HG02610 (cell line): Measurements from ENCODE around the gene PHC3.
"Not testable (repeated sequence)": the region's sequence is repeated elsewhere in the genome, so short reads cannot be mapped to it uniquely, and the experiment has no call there.

Source experiments
- ATAC-seq: cut with Tn5 transposase; IDR thresholded peaks from one replicate; pipeline ENCODE4 v1.9.1; 2021; ENCODE audit warnings: mild to moderate bottlenecking, moderate library complexity; ENCODE audit not compliant: unreplicated experiment

Gene PHC3, protein sequence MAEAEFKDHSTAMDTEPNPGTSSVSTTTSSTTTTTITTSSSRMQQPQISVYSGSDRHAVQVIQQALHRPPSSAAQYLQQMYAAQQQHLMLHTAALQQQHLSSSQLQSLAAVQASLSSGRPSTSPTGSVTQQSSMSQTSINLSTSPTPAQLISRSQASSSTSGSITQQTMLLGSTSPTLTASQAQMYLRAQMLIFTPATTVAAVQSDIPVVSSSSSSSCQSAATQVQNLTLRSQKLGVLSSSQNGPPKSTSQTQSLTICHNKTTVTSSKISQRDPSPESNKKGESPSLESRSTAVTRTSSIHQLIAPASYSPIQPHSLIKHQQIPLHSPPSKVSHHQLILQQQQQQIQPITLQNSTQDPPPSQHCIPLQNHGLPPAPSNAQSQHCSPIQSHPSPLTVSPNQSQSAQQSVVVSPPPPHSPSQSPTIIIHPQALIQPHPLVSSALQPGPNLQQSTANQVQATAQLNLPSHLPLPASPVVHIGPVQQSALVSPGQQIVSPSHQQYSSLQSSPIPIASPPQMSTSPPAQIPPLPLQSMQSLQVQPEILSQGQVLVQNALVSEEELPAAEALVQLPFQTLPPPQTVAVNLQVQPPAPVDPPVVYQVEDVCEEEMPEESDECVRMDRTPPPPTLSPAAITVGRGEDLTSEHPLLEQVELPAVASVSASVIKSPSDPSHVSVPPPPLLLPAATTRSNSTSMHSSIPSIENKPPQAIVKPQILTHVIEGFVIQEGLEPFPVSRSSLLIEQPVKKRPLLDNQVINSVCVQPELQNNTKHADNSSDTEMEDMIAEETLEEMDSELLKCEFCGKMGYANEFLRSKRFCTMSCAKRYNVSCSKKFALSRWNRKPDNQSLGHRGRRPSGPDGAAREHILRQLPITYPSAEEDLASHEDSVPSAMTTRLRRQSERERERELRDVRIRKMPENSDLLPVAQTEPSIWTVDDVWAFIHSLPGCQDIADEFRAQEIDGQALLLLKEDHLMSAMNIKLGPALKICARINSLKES

DNA sequence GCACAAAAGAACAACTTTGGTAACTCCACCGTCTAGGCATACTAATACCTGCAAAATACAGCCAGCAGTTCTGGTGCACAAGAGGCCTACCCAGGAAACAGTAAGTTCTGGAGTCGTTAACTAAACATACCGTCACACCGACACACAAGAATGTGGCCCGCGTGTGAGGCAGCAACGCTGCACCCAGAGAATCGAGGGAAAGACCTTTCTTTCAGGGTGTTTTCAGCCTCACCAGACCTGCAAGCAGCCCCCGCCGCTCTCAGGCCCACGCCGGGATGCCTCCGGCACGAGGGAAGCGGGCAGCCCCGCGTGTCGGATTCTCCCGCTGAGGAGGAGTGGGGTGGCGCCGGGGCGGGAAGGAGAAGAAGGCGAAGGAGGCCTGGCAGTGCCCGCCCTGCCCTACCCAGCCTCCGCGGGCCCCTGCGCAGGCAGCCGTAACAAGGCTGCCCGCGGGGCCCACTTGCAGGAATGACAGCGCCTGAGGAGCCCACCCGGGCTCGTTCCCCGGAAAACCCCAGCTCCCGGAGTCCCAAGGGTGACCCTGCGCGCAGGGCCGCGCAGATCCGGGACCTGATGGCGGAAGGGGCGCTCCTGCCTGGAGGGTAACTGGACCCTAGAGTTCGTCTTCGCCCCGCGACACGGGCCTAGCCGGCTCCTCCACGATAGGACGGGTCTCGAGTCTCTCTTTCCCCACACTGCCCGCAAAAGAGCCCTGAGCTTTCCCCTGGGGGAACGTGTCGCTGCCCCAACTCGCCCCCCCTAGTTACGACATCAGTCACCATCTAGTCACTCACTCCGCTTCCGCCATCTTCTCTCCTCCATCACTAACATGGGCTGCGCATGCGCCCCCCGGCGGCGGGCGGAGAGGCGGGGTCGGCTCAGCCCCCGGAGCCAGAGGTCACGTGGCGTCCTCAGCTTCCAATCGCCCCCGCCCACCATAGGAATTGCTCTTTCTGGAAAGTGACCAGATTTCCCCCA is at the start of gene PHC3:
Gene PHC3 (minus strand): TSS at position 826 of the 978 bp plus-strand sequence. CDS start 18 bp downstream, at position 808.
- ATAC-seq = peak; percentile 74

DNA sequence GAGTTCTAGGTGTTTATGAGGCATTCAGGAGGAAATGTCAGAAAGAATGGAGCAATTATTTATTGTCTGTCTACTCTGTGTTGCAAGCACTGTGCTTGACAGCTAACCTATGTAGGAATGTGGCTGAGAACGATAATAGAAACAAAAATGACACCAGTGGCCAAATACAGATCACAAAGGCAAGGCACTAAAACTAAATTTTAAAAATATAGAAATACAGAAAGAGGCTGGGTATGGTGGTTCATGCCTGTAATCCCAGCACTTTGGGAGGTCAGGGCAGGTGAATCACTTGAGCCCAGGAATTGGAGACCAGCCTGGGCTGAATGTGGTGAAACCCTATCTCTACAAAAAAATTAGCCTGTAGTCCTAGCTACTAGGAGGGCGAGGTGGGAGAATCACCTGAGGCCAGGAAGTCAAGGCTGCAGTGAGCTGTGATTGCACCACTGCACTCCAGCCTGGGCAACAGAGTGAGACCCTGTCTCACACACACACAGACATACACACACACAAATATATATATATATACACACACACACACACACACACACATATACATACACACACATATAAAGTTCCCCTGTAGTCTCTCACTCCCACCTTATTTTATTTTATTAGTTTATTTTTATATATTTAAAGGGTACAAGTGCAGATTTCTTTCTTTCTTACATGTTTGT is 46.7 kb upstream of the PHC3 start:
- no peak for ATAC-seq

DNA sequence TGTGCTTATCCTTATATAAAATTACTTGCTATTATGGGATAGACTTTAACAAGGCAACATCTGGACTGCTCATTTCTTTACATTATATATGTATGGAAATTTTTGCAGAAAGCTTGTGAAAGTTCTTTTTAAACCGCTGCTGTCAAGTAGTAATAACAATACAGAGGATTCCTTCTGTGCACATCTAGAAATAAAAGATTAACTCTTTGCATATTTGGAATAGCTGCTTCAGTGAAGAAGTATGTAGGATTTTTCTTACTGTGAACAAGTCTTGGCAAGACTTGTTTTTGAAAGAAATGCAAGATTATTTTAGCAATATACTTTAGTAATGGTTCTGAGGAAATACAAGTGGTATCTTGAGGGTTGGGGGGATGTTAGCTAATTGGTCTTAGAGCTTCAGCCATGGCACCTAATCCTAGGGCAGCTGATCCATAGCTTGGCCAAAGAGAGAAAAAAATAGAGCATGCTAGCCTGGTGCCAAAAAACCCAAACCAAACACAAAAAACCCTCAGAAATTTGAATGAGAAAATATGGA is 45.0 kb upstream of the PHC3 start:
- ATAC-seq = no peak

DNA sequence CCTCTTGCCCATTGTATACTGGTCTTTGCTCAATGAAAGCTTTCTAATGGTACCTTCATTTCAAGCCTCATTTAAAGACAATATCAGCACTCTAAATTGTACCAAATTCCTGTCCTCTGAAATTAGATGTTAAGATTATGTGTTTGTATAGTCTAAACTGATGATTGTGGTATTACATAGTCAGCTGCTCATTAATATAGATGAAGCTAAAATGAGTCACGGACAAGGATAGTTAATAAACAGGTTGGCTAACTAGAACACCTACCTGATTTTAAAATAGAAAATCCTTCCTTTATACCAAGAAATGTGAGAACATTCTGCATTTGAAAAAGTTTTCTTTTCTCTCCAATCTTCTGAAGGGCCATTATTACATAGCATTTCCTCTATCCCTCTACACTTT is 43.6 kb upstream of the PHC3 start:
- no peak for ATAC-seq

DNA sequence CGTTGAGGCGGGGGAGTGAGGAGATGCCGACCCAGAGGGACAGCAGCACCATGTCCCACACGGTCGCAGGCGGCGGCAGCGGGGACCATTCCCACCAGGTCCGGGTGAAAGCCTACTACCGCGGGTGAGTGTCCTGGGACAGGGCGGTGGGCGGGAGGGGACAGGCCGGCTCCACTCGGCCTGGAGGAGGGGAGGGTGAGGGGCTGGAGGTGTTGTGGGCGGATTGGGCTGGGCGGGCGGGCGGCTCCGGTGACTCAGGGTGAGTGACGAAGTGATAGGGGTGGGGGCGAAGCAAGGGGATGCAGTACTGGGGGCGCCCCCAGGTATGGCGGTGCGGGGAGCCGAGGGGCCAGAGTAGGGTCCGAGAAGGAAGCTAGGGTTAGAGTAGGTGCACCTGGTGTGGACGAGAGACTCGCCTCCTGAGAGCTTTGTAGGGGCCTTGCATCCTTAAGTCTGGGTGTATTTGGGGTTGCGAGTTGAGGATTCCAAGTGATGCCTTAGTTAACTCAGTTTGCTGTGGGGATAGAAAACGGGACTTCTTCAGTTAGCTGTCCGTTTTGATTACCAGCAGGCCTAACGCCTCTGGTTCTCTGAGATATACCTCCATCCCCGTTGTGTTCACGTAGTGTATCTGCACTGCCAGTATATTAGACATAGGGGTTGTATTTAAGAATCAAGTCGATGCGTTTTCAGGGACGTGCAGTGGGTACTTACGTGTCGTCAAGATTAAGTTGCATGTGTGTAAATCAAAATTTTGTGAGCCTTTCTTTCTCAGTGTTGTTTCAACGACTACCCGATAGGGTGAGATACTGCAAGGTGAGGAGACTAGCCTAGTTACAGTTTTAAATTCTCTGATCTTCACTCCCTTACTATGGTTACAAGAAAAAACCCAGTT is 41.4 kb upstream of the PHC3 start:
- ATAC-seq = peak; percentile 25

DNA sequence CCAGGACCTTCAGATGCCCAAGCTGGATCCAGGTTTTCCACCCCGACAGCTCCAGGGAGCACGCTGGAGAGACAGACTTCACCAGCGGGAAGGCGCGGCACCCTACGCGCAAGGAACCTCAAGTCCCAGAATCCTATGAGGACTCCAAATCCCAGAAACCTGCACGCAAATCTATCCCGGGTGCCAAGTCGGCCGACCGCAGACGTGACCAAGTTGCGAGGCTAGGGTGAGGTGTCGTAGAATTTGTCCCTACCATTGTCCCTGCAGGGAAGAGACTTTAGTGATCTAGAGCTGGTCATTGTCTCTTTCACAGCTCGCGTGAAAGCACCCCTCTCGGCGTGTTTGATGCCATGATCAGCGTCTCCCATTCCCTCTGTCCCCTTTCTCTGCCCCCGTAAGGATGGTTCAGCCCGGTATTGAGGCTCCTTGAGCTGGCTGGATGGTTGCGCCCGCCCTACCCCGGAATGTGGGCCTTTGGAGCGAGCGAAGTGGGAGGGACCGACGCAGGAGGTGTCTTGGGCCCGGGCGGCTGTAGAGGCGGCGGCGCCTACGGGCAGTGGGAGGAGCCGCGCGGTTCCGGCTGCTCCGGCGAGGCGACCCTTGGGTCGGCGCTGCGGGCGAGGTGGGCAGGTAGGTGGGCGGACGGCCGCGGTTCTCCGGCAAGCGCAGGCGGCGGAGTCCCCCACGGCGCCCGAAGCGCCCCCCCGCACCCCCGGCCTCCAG is 40.6 kb upstream of the PHC3 start, which contains the start of gene PRKCI:
Gene PRKCI (plus strand): TSS at position 501 of the 723 bp plus-strand sequence. CDS start 246 bp downstream, outside the sequence.
- ATAC-seq = peak; percentile 97

DNA sequence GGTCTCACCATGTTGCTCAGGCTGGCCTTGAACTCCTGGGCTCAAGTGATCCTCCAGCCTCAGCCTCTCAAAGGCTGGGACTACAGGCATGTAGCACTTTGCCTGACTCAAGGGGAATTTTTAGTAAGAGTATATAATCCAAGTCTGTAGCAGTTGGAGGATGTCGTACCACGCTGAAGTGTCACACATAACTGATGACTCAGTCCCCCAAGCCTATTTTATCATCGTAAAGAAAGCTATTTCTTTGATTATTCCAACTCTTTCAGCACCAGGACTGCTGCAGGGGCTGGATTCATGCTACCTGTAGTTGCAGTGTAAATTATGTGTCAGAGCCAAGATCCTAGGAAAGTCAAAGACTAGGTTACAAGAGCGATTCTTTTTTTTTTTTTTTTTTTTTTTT is 39.3 kb upstream of the PHC3 start:
- ATAC-seq = no peak

DNA sequence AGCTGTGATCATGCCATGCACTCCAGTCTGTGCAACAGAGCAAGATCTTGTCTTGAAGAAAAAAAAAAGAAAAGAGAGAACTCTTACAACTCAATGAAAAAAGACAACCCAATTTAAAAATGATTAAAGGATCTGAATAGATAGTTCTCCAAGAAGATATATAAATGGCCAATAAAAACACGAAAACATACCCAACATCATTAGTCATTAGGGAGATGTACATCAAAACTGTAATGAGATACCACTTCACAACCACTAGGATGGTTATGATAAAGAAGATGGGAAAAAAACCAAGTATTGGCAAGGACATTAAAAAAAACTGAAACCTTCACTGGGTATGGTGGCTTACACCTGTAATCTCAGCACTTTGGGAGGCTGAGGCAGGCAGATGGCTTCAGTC is 38.3 kb upstream of the PHC3 start:
- no peak for ATAC-seq

DNA sequence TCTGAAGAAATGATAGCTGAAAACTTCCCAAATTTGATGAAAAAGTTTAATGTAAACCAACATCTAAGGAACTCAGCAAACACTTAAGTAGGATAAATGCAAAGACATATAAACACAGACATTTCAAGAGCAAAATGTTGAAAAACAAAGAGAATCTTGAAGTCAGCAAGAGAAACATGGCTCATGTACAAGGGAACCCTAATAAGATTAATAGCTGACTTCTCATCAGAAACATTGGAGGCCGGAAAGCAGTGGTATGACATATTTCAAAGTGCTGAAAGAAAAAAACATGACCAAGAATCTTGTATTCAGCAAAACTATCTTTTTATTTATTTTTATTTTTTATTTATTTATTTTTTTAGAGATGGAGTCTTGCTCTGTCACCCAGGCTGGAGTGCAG is 30.1 kb upstream of the PHC3 start:
- no peak for ATAC-seq

DNA sequence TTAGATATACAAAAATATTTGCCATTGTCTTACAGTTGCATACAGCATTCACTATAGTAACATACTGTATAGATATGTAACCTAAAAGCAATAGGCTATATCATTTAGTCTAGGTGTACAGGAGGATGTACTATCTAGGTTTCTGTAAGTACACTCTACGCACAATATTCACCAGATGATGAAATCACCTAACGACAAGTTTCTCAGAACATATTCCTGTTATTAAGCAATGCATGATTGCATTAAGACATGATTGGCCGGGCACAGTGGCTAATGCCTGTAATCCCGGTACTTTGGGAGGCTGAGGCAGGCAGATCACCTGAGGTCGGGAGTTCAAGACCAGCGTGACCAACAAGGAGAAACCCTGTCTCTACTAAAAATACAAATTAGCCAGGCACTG is 26.2 kb upstream of the PHC3 start:
- no peak for ATAC-seq

DNA sequence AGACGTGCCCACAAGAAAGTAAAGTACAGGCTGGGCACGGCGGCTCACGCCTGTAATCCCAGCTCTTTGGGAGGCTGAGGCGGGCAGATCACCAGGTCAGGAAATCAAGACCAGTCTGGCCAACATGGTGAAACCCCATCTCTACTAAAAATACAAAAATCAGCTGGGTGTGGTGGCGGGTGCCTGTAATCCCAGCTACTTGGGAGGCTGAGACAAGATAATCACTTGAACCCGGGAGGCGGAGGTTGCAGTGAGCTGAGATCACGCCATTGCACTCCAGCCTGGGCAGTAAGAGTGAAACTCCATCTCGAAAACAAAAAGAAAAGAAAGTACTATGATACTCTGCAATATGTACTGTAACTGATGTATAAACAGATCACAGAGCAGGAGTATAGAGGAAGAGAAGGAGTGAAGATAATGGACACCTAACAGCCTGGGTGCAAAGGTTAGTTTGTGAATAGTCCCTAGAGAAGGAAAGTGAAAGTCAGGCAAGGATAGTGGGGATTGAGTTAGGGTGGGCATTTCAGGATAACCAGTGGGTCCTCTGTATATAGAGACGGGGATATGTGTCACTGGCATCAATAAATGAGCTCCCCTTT is 24.7 kb upstream of the PHC3 start:
- ATAC-seq = not testable (repeated sequence)

DNA sequence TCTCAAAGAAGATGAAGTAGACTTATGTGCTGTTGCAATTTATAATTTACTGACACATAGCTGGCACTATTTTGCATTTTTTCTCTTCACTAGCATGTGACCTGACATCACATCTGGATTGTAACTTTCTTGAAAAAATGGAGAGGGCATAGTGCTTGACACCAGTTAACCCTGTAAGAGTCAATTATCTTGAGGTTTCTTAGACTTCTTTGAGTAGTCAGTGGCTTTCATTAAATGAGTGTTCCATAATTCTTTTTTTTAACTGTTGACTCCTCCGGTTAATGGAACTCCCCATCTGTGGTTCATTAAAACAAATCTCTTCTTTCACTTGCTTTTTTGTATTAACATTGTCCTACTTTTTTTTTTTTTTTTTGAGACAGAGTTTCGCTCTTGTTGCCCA is 23.8 kb upstream of the PHC3 start:
- peak; percentile 68 for ATAC-seq

DNA sequence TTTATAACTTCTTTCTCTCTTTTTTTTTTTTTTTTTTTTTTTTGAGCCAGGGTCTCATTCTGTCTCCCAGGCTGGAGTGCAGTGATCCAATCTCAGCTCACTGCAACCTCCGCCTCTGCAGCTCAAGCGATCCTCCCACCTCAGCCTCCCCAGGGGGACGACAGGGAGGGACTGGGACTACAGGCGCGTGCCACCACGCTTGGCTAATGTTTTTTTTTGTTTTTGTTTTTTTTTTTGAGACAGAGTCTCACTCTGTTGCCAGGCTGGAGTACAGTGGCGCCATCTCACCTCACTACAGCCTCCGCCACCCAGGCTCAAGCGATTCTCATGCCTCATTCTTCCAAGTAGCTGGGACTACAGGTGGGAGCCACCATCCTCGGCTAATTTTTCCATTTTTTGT is 23.0 kb upstream of the PHC3 start:
- ATAC-seq = no peak

DNA sequence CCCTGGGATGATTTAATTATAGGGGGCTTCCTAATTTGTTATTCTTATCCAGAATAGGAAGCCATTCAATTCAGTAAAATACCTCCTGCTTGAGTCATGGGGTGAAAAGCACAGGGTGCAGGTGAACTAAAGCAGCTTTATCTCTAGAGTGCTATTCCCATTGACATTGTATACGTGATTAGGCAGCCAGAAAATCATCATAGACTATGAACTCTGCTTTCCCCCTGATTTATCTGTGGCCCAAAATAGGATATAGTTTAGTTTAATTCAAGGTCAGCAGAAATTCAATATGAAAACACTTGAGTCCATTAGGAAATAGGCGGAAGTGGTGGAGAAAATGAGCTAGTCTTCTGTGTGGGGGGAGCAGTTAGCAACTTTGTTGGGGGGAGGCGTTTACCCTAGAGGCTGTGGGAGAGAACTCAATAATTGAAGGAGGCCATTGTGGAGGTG is 22.5 kb upstream of the PHC3 start:
- ATAC-seq = no peak

DNA sequence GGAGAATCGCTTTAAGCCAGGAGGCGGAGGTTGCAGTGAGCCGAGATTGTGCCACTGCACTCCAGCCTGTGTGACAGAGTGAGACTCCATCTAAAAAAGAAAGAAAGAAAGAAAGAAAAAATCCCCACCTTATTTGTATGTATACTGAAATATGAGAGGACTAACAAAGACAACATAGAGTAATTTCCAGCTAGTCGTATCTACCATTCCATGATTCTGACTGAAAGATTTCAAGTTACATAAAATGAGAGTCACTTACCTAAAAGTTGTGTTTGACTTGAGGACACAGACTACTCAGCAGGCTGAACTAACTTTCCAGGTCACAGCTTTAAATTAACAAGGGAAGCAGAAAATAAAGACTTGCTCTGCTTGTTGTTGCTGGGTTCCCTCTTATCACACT is 21.9 kb upstream of the PHC3 start:
- ATAC-seq = peak; percentile 79

DNA sequence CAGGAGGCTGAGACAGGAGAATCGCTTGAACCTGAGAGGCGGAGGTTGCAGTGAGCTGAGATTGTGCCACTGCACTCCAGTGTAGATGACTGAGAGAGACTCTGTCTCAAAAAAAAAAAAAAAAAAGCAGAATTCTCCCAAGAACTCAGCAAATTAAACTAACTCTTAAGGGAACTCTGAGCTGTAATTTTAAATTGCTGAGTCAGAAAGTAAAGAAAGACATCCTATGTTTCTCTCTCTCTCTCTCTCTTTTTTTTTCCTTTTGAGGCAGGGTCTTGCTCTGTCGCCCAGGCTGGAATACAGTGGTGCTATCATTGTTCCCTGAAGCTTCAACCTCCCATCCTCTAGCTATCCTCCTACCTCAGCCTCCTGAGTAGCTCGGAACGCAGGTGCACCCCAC is 20.0 kb upstream of the PHC3 start:
- no peak for ATAC-seq

DNA sequence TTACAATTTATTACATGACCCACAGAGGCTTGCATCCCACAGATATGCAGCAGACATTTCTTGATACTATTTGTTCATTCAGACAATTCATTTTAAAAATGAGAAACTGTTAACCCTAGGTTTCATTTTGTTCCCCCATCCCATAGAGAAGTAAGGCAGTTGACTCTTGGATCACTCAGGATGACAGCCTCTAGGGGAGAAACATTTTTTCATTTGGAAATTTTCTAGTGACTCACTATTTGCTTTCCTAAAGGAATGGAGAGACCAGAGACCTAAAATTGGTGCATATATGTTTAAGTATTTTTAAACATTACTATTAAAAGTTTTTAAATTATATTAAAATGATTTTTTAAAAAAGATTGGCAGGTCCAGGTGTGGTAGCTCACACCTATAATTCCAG is 19.5 kb upstream of the PHC3 start:
- no peak for ATAC-seq
